ENCODE measurements around the gene MTRF1. TPM values are rescaled to one million over a fixed set of nuclear protein-coding genes. Genes with fewer than 3 reads are reported as not detected.
A peak's percentile ranks its signal among the peaks of the same experiment; 100 is the strongest.

MTRF1 gene
- total and polyA plus RNA-seq, 8 donors = 11.3 to 26.9 (median 20.9) TPM

DNA sequence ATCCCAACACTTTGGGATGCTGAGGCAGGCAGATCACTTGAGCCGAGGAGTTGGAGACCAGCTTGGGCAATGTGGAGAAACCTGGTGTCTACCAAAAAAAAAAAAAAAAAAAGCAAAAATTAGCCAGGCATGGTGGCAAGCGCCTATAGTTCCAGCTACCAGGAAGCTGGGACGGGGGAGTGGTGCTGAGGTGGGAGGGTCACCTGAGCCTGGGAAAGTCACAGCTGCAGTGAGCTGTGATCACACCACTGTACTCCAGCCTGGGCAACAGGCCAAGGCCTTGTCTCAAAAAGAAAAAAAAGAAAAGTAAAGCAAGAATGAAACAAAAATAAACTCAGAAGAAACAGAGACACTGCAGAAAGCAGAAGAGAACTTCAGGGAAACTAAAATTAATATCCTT, 31.6 kb downstream of the MTRF1 start:
- ATAC-seq (peak; percentile 89), DNase-seq (peak in 2 of 4 donors; percentile 8 to 53)
- H3K27ac ChIP-seq = no peak overlapping the region
- H3K9me3 ChIP-seq = no peaks in the 10 kb centered on the region
- TF ChIP-seq, protein P1, sequence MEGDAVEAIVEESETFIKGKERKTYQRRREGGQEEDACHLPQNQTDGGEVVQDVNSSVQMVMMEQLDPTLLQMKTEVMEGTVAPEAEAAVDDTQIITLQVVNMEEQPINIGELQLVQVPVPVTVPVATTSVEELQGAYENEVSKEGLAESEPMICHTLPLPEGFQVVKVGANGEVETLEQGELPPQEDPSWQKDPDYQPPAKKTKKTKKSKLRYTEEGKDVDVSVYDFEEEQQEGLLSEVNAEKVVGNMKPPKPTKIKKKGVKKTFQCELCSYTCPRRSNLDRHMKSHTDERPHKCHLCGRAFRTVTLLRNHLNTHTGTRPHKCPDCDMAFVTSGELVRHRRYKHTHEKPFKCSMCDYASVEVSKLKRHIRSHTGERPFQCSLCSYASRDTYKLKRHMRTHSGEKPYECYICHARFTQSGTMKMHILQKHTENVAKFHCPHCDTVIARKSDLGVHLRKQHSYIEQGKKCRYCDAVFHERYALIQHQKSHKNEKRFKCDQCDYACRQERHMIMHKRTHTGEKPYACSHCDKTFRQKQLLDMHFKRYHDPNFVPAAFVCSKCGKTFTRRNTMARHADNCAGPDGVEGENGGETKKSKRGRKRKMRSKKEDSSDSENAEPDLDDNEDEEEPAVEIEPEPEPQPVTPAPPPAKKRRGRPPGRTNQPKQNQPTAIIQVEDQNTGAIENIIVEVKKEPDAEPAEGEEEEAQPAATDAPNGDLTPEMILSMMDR (IDR thresholded peaks at IDR 0.05) = no peak
- H3K27me3 ChIP-seq = no peaks in the 10 kb centered on the region
- H3K36me3 ChIP-seq = peaks cover 0 to 27% of the 10 kb centered on the region in 2 donors
- H3K4me3 ChIP-seq = no peak overlapping the region
- intact Hi-C loops (cut with DNase I) = no loop called here
- H3K4me1 ChIP-seq = peaks cover 0 to 3% of the 10 kb centered on the region in 2 donors

DNA sequence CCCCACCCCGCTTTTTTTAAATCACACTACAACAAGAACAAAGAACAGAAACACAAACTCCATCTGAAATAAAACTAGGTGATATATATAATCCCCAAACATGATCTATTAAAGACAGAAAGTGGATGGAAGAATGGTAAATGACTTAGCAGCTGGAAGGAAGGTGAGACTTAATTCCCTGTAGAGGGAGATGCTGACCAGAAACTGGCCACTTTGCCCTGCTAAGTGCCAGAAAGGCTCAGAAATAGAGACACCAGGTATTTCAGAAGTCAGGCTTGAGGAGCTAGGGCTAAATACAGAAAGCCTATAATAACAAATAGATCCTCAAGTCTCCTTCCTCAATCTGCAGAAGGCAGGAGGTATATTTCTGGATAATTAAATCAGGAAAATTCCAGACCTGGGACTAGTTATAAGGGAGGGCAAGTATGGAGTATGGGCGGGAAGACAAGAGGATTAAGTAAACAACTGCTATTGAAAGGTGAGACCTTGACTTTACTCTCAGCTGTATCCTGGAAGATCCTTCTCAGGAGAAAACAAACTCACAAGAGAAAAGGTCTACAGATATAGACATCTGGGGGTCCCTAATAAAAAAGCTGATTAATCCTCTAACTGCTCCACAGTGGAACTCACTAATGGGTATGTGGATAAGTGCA, 32.2 kb downstream of the MTRF1 start:
- no peaks in the 10 kb centered on the region for H3K27me3 ChIP-seq
- TF ChIP-seq, protein P1 (IDR thresholded peaks at IDR 0.05) = no peak
- peak; percentile 54 for ATAC-seq
- no peak overlapping the region for H3K27ac ChIP-seq
- H3K4me1 ChIP-seq = peaks cover 0 to 3% of the 10 kb centered on the region in 2 donors
- H3K36me3 ChIP-seq = peaks cover 0 to 29% of the 10 kb centered on the region in 2 donors
- no peak overlapping the region for H3K4me3 ChIP-seq
- H3K9me3 ChIP-seq = no peaks in the 10 kb centered on the region
- intact Hi-C loops (cut with DNase I) = no loop called here
- no peak for DNase-seq

DNA sequence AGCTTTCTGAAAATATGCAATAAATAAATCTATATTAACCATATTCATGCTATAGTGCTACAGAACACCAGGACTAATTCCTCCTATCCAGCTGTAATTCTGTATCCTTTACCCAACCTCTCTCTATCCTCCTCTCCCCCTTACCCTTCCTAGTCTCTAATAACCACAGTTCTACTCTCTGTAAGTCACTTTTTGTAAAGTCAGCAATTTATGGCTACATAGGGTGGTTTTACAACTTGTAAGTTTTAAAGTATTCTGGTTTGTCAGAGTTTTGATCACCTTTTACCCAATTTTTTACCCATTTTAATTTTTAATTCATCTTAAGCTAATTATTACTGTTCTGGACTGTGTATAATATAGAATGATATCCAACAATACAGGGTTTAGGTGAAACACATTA, 34.0 kb downstream of the MTRF1 start:
- H3K4me3 ChIP-seq = no peak overlapping the region
- DNase-seq = no peak
- intact Hi-C loops (cut with DNase I) = no loop called here
- no peaks in the 10 kb centered on the region for H3K27me3 ChIP-seq
- ATAC-seq = no peak
- H3K36me3 ChIP-seq = peaks cover 0 to 27% of the 10 kb centered on the region in 2 donors
- no peaks in the 10 kb centered on the region for H3K9me3 ChIP-seq
- TF ChIP-seq, protein P1 (IDR thresholded peaks at IDR 0.05) = no peak
- peaks cover 0 to 3% of the 10 kb centered on the region in 2 donors for H3K4me1 ChIP-seq
- H3K27ac ChIP-seq = no peak overlapping the region

DNA sequence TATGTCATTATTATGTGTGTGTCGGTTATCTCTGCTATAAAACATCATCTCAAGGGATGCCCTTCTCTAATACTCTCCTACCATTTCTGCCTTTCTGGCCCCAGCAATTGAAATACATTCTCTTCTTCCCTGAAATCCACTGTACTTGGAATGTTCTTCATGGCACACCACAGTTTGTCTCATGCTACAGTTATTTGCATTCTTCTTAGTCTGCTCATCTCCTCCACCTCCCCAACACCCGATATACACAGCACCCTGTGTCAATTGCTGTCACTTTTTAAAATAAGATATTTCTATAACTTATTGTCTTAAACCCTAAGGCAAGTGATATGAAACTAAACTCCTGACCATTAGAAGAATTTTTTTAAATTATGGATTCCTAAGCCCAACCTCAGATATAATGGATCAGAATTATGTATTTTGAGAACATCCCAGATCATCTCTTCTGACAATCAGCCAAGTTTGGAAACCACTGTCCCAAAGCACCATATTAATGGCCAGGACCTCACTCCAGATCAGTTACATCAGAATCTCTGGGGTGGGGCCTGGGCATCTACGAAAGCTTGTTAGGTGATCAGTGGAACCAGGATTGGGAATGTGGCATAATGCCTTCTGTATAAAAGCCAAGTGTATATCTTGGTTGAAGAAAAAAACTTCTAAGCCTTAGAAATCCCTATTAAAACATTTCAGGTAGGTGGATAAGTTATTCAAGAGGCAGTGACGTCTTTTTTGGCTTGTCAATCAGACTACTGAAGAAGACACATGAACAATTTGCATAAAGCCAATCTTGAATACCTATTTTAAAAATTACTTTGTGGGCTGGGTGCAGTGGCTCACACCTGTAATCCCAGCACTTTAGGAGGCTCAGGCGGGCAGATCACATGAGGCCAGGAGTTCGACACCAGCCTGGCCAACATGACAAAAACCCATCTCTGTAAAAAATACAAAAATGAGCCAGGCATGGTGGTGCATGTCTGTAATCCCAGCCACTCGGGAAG, 39.0 kb downstream of the MTRF1 start:
- TF ChIP-seq, protein P1 (IDR thresholded peaks at IDR 0.05) = no peak
- intact Hi-C loops (cut with DNase I) = loop anchor here in 1 of 2 donors (5.0 kb wide), 1 partner anchor 147 kb away; no protein-coding TSS in a partner anchor

More for the DNA sequence above, 39.0 kb downstream of the MTRF1 start:
- H3K27me3 ChIP-seq = no peaks in the 10 kb centered on the region
- peaks cover 0 to 35% of the 10 kb centered on the region in 2 donors for H3K36me3 ChIP-seq
- no peaks in the 10 kb centered on the region for H3K9me3 ChIP-seq
- no peak overlapping the region for H3K4me3 ChIP-seq
- DNase-seq = no peak
- no peak overlapping the region for H3K27ac ChIP-seq
- no peak for ATAC-seq
- no peaks in the 10 kb centered on the region for H3K4me1 ChIP-seq
